PC-9 (cell line): ENCODE data around the gene MMP7.

ENCODE experiments used
- CTCF ChIP-seq: fragments of 200-600 bp; sonication (generic); conservative IDR thresholded peaks from 2 replicates; pipeline ENCODE4 v1.6.1; 2017; ENCODE audit warnings: mixed run types, antibody characterized with exemption, mild to moderate bottlenecking, moderate library complexity
- EZH2 ChIP-seq: fragments of 200-600 bp; sonication (generic); IDR thresholded peaks from 2 replicates; pipeline ENCODE4 v1.8.0; 2017; ENCODE audit warnings: antibody characterized with exemption, low read depth

- TF ChIP-seq CTCF (no peak), EZH2 (no peak)
These were observed 20.0 kb downstream of the MMP7 start for GRCh38 chr11:102510439-102511135.
